H1 (cell line): ENCODE measurements around the gene DDIAS. TPM values are rescaled to one million over a fixed set of nuclear protein-coding genes. Genes with fewer than 3 reads are reported as not detected.
"Not testable (repeated sequence)": the region's sequence is repeated elsewhere in the genome, so short reads cannot be mapped to it uniquely, and the experiment has no call there.

Experiments used
- CTCF ChIA-PET: fragments of 300-600 bp; sonication (Branson Sonifier 250); formaldehyde crosslinking; loops from one replicate; lab custom pipeline; 2021; ENCODE audit not compliant: partially characterized antibody; lab: Charles Lee
- POLR2A ChIA-PET: fragments of 300-600 bp; sonication (Branson Sonifier 250); formaldehyde crosslinking; loops from one replicate; lab custom pipeline; 2021; ENCODE audit warnings: inconsistent platforms; ENCODE audit not compliant: partially characterized antibody; lab: Charles Lee
- DNase-seq, 2 experiments: peaks; one replicate each; pipeline versions ENCODE4 v3.0.0 to v3.0.0-alpha.2; 2010 to 2022; ENCODE audit warnings: low spot score in 2 of 2, low read depth in 1 of 2, mixed read lengths in 1 of 2
- FAIRE-seq: peaks from 2 replicates; lab custom pipeline; 2011; peaks lifted over from hg19 to GRCh38; lab: Jason Lieb, UNC
- H2AFZ ChIP-seq: 2 replicates; pipeline ENCODE4 v1.8.1; 2012; ENCODE audit warnings: low read length, inconsistent platforms
- H2AK5ac ChIP-seq: 2 replicates; pipeline ENCODE4 v1.6.1; 2013; ENCODE audit warnings: low read depth, low read length
- H2BK120ac ChIP-seq: replicated peaks from 2 replicates; pipeline ENCODE3; 2013; ENCODE audit warnings: low read depth, low read length, inconsistent platforms
- H2BK12ac ChIP-seq: 2 replicates; pipeline ENCODE4 v1.6.1; 2013; ENCODE audit warnings: low read depth, low read length
- H2BK15ac ChIP-seq: 2 replicates; pipeline ENCODE4 v1.6.1; 2013; ENCODE audit warnings: low read length
- H2BK20ac ChIP-seq: 2 replicates; pipeline ENCODE4 v1.6.1; 2013; ENCODE audit warnings: low read length
- H2BK5ac ChIP-seq: 2 replicates; pipeline ENCODE4 v1.6.1; 2013; ENCODE audit warnings: low read depth, low read length
- H3K14ac ChIP-seq: 2 replicates; pipeline ENCODE4 v1.6.1; 2013; ENCODE audit warnings: inconsistent platforms; ENCODE audit not compliant: insufficient read length
- H3K18ac ChIP-seq: 2 replicates; pipeline ENCODE4 v1.6.1; 2013; ENCODE audit warnings: low read length; ENCODE audit errors: extremely low read depth
- H3K23ac ChIP-seq: 2 replicates; pipeline ENCODE4 v1.6.1; 2013; ENCODE audit warnings: inconsistent platforms; ENCODE audit not compliant: insufficient read length
- H3K23me2 ChIP-seq: 2 replicates; pipeline ENCODE4 v1.6.1; 2013; ENCODE audit warnings: low read depth, low read length
- H3K27ac ChIP-seq: 2 replicates; pipeline ENCODE4 v1.6.1; 2011; ENCODE audit warnings: low read depth, low read length, inconsistent platforms
- H3K27me3 ChIP-seq, 4 experiments: replicated peaks in 1 of 4; 1 replicate in 1 of 4; 2 replicates in 3 of 4; pipeline versions ENCODE4 v1.6.1 to v1.8.1; 2011 to 2013; ENCODE audit warnings: low read length in 3 of 4, mild to moderate bottlenecking in 3 of 4, inconsistent platforms in 2 of 4, mixed read lengths in 2 of 4, moderate library complexity in 1 of 4; ENCODE audit not compliant: control insufficient read depth in 3 of 4, insufficient read depth in 3 of 4; ENCODE audit errors: extremely low read depth in 1 of 4
- H3K36me3 ChIP-seq, 4 experiments: 2 replicates each; pipeline versions ENCODE4 v1.6.1 to v1.8.1; 2011 to 2013; ENCODE audit warnings: mild to moderate bottlenecking in 4 of 4, low read length in 3 of 4, moderate library complexity in 2 of 4, control low read depth in 1 of 4, inconsistent platforms in 1 of 4; ENCODE audit not compliant: insufficient read depth in 4 of 4, control insufficient read depth in 2 of 4
- H3K4ac ChIP-seq: replicated peaks from 2 replicates; pipeline ENCODE3; 2013; ENCODE audit warnings: low read length, low read depth, mixed read lengths, inconsistent platforms; ENCODE audit not compliant: insufficient read length
- H3K4me1 ChIP-seq, 4 experiments: replicated peaks in 1 of 4; 1 replicate in 1 of 4; 2 replicates in 3 of 4; pipeline versions ENCODE4 v1.6.1 to v1.8.1; 2011 to 2013; ENCODE audit warnings: low read length in 3 of 4, inconsistent platforms in 2 of 4, mixed read lengths in 1 of 4; ENCODE audit not compliant: insufficient read depth in 4 of 4, control insufficient read depth in 3 of 4
- H3K4me2 ChIP-seq, 2 experiments: 2 replicates each; pipeline versions ENCODE4 v1.6.1 to v1.8.1; 2011 to 2013; ENCODE audit warnings: low read depth in 2 of 2, low read length in 2 of 2, control low read depth in 1 of 2, inconsistent platforms in 1 of 2, mild to moderate bottlenecking in 1 of 2; ENCODE audit not compliant: insufficient read depth in 1 of 2
- H3K4me3 ChIP-seq, 4 experiments: fragments of 200-600, 300-600 bp in 1 of 4; sonication (generic), shearing (Covaris generic), sonication (Bioruptor Twin) in 1 of 4; 2 replicates each; pipeline versions ENCODE4 v1.5.1 to v1.8.1; 2011 to 2016; ENCODE audit warnings: low read length in 4 of 4, low read depth in 3 of 4, control low read depth in 2 of 4, inconsistent platforms in 2 of 4, mild to moderate bottlenecking in 2 of 4, mixed read lengths in 1 of 4, moderate library complexity in 1 of 4; ENCODE audit not compliant: insufficient read depth in 2 of 4; ENCODE audit errors: extremely low read depth in 1 of 4
- H3K56ac ChIP-seq: replicated peaks from 2 replicates; pipeline ENCODE3; 2013; ENCODE audit warnings: low read depth, mild to moderate bottlenecking, mixed read lengths, low read length, inconsistent platforms; ENCODE audit not compliant: insufficient read length
- H3K79me1 ChIP-seq: 2 replicates; pipeline ENCODE4 v1.6.1; 2013; ENCODE audit warnings: low read depth, low read length, control low read depth
- H3K79me2 ChIP-seq, 2 experiments: 2 replicates each; pipeline versions ENCODE4 v1.6.1 to v1.8.1; 2012 to 2013; ENCODE audit warnings: low read length in 2 of 2, mild to moderate bottlenecking in 2 of 2, inconsistent platforms in 1 of 2; ENCODE audit not compliant: insufficient read depth in 2 of 2, control insufficient read depth in 1 of 2
- H3K9ac ChIP-seq, 4 experiments: replicated peaks in 1 of 4; 1 replicate in 1 of 4; 2 replicates in 3 of 4; pipeline versions ENCODE4 v1.6.1 to v1.8.1; 2011 to 2013; ENCODE audit warnings: low read depth in 3 of 4, low read length in 3 of 4, control low read depth in 2 of 4, mild to moderate bottlenecking in 2 of 4, moderate library complexity in 2 of 4, inconsistent platforms in 1 of 4; ENCODE audit errors: extremely low read depth in 1 of 4
- H3K9me3 ChIP-seq, 2 experiments: 2 replicates each; pipeline versions ENCODE4 v1.6.1 to v1.8.1; 2012 to 2013; ENCODE audit warnings: mild to moderate bottlenecking in 2 of 2, moderate library complexity in 2 of 2, control low read depth in 1 of 2, inconsistent platforms in 1 of 2, low read depth in 1 of 2, low read length in 1 of 2, mixed read lengths in 1 of 2; ENCODE audit not compliant: insufficient read depth in 2 of 2
- H4K20me1 ChIP-seq, 2 experiments: replicated peaks in 1 of 2; 2 replicates each; pipeline versions ENCODE3 to v1.8.1; 2011 to 2013; ENCODE audit warnings: inconsistent platforms in 2 of 2, low read length in 2 of 2, mild to moderate bottlenecking in 1 of 2; ENCODE audit not compliant: insufficient read depth in 2 of 2, control insufficient read depth in 1 of 2
- H4K5ac ChIP-seq: 2 replicates; pipeline ENCODE4 v1.6.1; 2013; ENCODE audit warnings: low read length, low read depth, mixed read lengths, inconsistent platforms; ENCODE audit not compliant: insufficient read length
- H4K8ac ChIP-seq: 2 replicates; pipeline ENCODE4 v1.8.0; 2013; ENCODE audit warnings: mild to moderate bottlenecking, moderate library complexity, low read length, inconsistent platforms; ENCODE audit not compliant: insufficient read depth; ENCODE audit errors: extremely low read depth
- H4K91ac ChIP-seq: replicated peaks from 2 replicates; pipeline ENCODE3; 2013; ENCODE audit warnings: low read length, mixed read lengths, inconsistent platforms; ENCODE audit not compliant: insufficient read length
- WGBS, 2 experiments: shearing (Covaris generic) in 1 of 2; methylation state at CpG; one replicate each; pipeline versions ENCODE4 v1.1.6 to v1.1.7; 2013 to 2015; ENCODE audit warnings: low lambda C conversion rate in 2 of 2, mixed read lengths in 2 of 2, inconsistent platforms in 1 of 2, low coverage in 1 of 2, missing lambda C conversion rate in 1 of 2; ENCODE audit not compliant: insufficient replicate concordance in 2 of 2, insufficient coverage in 1 of 2, insufficient read length in 1 of 2; ENCODE audit errors: extremely low coverage in 1 of 2, missing lambda C conversion rate in 1 of 2; 5-methylcytosine and 5-hydroxymethylcytosine counted together
- polyA plus RNA-seq, 7 experiments: library from polyadenylated mRNA; depleted of rRNA in 3 of 7; stranded (reverse) in 5 of 7; unstranded in 2 of 7; fragments of >200 nt in 5 of 7; fragments of 200-250 nt in 2 of 7; gene quantifications; 1 replicate in 5 of 7; 2 replicates in 1 of 7; 4 replicates in 1 of 7; pipeline versions ENCODE4 v1.2.1 to v1.2.3, GENCODE V29; 2011 to 2013; ENCODE audit warnings: missing spikeins in 2 of 7, mixed read lengths in 2 of 7
- total RNA-seq: library from RNA; stranded (reverse); fragmentation: NEBNext Ultra II Directional; extraction: Animal tissue kit (Norgen Biotek cat#: 25700); gene quantifications from 2 replicates; pipeline ENCODE4 v1.2.1, GENCODE V29; 2021

Gene DDIAS
- total and polyA plus RNA-seq, 2 of the 8 experiments (the other 6 are each of a cell fraction or from before 2014, with no cell fraction given) = 11.6 to 25.7 TPM

DNA sequence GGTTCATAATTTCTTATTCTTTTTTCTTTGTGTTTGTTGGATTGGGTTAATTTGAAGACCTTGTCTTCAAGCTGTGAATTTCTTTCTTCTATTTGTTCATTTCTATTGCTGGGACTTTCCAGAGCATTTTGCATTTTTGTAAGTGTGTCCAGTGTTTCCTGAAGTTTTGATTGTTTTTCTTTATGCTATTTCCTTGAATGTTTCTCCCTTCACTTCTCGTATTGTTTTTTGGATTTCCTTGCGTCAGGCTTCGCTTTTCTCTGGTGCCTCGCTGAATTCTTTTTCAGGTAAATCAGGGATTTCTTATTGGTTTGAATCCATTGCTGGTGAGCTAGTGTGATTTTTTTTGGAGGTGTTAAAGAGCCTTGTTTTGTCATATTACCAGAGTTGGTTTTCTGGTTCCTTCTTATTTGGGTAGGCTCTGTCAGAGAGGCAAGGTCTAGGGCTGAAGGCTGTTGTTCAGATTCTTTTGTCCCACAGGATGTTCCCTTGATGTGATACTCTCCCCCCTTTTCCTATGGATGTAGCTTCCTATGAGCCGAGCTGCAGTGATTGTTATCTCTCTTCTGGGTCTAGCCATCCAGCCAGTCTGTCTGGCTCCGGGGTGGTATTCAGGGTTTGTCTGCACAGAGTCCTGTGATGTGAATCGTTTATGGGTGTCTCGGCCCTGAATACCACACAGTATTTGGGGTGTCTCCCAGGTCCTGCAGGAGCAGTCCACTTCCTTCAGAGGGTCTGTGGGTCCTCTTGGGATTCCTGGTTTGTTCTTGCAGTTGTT lies 21.0 kb downstream of the DDIAS start:
- POLR2A ChIA-PET = interaction anchor here (0.6 kb wide), 1 partner anchor 264 kb away, joined by 3 read pairs; no protein-coding TSS in a partner anchor
- H3K4me1 ChIP-seq, H3K56ac ChIP-seq, FAIRE-seq, H3K23ac ChIP-seq, H3K27ac ChIP-seq, H3K4me3 ChIP-seq, H3K4me2 ChIP-seq, H3K9me3 ChIP-seq, DNase-seq, H3K18ac ChIP-seq, H2BK120ac ChIP-seq, H3K79me1 ChIP-seq, H2AFZ ChIP-seq, H4K8ac ChIP-seq, H3K79me2 ChIP-seq, H4K20me1 ChIP-seq, H3K27me3 ChIP-seq, H2BK5ac ChIP-seq, H2AK5ac ChIP-seq, H2BK20ac ChIP-seq, H3K23me2 ChIP-seq, H4K91ac ChIP-seq, H2BK15ac ChIP-seq, H3K14ac ChIP-seq, H3K4ac ChIP-seq, H4K5ac ChIP-seq, H2BK12ac ChIP-seq, H3K9ac ChIP-seq: not testable (repeated sequence)
- 86% methylated on average over 8 of the region's 8 CpGs; no CpG with 5 or more reads in 1 of the 2 experiments for WGBS, 2 experiments
- H3K36me3 ChIP-seq = peaks cover 0 to 23% (median 0%) of the 10 kb centered on the region in 4 experiments; a peak in 4 of 8 replicates
- CTCF ChIA-PET = interaction anchor here (0.8 to 1.3 kb wide), 3 partner anchors 13 to 24 kb away, joined by 3 read pairs; no protein-coding TSS in a partner anchor
